HG03159 (cell line): Measurements from ENCODE around the gene HSPB6.

Source experiments
- ATAC-seq: cut with Tn5 transposase; IDR thresholded peaks from one replicate; pipeline ENCODE4 v1.9.1; 2021; ENCODE audit warnings: mild to moderate bottlenecking, moderate library complexity; ENCODE audit not compliant: unreplicated experiment

The HSPB6 gene

GRCh38 chr19:35767288-35768081 lies 10.7 kb upstream of the HSPB6 start:
- ATAC-seq, result no peak

GRCh38 chr19:35766571-35767104 lies 9.8 kb upstream of the HSPB6 start:
- no peak for ATAC-seq

- ATAC-seq, result no peak
These were observed 7.8 kb upstream of the HSPB6 start for GRCh38 chr19:35764432-35765315.

- ATAC-seq, result no peak
These were observed 4.0 kb upstream of the HSPB6 start for GRCh38 chr19:35760711-35761349.

- ATAC-seq, result no peak
These were observed 2.9 kb upstream of the HSPB6 start for GRCh38 chr19:35759697-35760096.

GRCh38 chr19:35757749-35758608 lies 1.1 kb upstream of the HSPB6 start, which contains the start of gene PROSER3:
TSS of gene PROSER3 (plus strand) at chr19:35758176. CDS start at chr19:35758216, 40 bp downstream.
- ATAC-seq, result peak; percentile 93

GRCh38 chr19:35757231-35757748 lies 461 bp upstream of the HSPB6 start:
- ATAC-seq, result no peak

GRCh38 chr19:35755550-35756376 lies 1.1 kb downstream of the HSPB6 start:
- no peak for ATAC-seq

GRCh38 chr19:35755131-35755549 lies 1.7 kb downstream of the HSPB6 start:
- no peak for ATAC-seq

- no peak for ATAC-seq
These were observed 2.3 kb downstream of the HSPB6 start for GRCh38 chr19:35754370-35755130.

- ATAC-seq, result no peak
These were observed 3.0 kb downstream of the HSPB6 start for GRCh38 chr19:35753634-35754369.

- ATAC-seq, result no peak
These were observed 4.0 kb downstream of the HSPB6 start for GRCh38 chr19:35752746-35753350.

- no peak for ATAC-seq
These were observed 4.7 kb downstream of the HSPB6 start for GRCh38 chr19:35751839-35752745.

- ATAC-seq, result no peak
These were observed 6.7 kb downstream of the HSPB6 start for GRCh38 chr19:35750167-35750566.

- ATAC-seq, result peak; percentile 61
These were observed 8.5 kb downstream of the HSPB6 start, which contains the start of gene LIN37 for GRCh38 chr19:35748106-35749020. TSS of gene LIN37 (plus strand) at chr19:35748576. CDS start at chr19:35748725, 149 bp downstream.
